GM15510 (cell line): ENCODE results near the gene FILIP1.

Source experiments
- POLR2A ChIP-seq: IDR thresholded peaks from 3 replicates; pipeline ENCODE4 v1.6.1; 2011; ENCODE audit warnings: borderline replicate concordance; ENCODE audit not compliant: insufficient read length; ENCODE audit errors: extremely low read depth

FILIP1 gene

DNA sequence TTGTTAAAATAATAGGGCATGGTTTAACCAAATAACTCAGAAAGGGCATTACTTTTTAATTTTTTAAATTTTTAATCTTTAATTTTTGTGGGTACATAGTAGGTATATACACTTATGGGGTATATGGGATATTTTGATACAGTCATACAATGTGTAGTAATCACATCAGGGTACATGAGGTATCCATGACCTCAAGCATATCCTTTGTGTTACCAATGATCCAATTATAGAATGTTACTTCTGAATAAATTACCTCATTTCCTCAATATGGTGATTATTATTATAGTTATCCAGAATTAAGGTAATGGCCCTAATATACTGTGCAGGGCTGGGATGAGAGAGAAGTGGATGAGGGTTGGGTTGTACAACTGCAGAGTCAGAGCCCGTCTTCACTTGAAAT is 163.9 kb downstream of the FILIP1 start:
- TF ChIP-seq POLR2A: no peak

- TF ChIP-seq POLR2A: no peak
Measured at GRCh38 chr6:75327807-75328206, 165.8 kb downstream of the FILIP1 start.

DNA sequence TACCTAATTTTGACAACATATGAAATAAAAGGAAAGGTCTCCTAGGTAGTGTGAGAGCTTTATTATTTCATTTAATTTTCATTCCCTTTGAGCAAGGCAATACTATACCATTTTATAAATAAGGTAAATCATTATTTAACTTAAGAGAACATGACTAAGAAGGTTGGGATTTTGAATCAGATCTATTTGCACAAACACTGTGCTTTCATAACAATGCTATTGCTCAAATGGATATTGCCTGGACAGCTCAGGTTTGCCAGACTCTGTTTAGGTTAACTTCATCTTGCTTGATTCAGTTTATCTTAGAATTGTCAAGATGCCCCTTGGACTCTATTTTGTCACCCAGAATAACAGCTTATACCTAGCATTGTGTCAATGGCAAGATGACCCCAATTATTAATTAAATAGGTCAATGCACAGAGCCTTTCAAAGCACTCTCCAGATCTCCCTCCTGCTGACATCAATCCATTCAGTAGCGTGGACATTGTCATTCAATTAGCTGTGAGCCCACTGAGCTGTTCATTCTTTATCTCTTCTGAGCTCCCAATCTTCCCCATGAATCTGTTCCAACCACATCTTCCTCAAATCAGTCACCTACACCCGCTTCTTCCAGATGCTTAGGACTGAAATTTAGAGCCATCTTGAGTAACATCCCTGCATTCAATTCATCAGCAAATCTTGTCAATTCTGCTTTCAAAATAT is 166.9 kb downstream of the FILIP1 start:
- no peak for TF ChIP-seq POLR2A

DNA sequence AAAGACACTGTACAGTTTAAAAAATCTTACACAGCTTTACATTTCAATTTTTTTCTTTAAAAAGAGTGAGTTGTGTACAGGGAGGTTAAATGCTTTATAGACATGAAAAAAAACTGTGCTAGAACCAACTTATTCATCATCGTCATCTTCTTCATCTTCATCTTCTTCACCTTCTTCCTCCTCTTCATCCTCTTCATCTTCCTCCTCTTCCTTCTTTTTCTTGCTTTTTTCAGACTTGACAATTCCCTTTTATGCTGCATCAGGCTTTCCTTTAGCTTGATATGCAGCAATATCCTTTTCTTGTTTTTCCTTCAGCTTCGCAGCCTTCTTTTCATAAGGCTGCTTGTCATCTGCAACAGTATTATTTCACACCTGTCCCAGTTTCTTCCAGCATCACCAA is 174.7 kb downstream of the FILIP1 start:
- TF ChIP-seq POLR2A: no peak

DNA sequence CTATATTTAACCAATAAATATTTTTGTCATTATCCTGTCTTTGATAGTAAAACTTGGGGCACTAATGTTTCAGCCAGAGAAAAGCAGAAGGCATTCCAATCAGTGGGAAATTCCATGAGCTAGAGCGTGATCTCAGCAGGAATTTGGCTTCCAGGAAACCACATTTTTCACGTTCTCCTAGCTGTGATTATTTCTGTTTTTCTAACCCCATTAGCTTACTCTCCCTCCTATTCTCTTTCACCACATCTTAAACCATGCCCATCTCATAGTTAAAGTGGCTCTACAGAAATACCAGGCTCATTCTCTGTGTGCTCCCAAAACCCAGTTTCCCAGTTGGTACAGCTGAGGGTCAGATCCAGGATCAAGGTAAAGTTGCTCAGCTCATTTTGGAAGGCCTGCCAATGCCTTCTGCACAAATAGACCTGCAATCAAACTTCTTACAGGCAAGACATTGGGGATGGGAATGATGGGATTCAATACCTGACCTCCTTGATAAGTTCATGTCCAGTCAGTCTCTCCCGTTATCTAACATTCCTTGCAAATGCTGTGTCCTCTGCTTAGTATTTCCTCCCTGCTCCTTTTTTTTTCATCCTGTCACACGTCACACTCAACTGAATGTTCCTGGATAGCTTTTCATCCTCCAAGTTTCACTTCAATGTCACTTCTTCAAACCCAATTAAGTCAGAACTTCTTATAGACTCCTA is 175.9 kb downstream of the FILIP1 start:
- TF ChIP-seq POLR2A: no peak

DNA sequence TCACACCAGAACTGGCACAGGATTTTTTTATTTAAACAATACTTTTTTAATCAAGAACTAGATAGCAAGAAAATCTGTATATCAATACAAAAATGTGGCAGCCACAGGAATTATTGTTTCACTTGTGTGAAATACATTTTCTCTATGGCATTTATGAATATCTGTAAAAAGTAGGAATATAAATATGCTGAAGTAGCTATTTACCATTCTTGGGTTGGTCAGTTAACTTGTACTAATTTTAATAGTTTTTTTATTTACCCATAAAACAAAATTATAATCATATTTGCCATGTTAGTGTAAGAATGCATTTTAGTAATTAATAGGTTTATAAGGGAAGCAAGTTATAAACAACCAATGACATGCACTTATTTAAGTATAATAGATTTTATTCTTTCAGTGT is 177.6 kb downstream of the FILIP1 start:
- no peak for TF ChIP-seq POLR2A

DNA sequence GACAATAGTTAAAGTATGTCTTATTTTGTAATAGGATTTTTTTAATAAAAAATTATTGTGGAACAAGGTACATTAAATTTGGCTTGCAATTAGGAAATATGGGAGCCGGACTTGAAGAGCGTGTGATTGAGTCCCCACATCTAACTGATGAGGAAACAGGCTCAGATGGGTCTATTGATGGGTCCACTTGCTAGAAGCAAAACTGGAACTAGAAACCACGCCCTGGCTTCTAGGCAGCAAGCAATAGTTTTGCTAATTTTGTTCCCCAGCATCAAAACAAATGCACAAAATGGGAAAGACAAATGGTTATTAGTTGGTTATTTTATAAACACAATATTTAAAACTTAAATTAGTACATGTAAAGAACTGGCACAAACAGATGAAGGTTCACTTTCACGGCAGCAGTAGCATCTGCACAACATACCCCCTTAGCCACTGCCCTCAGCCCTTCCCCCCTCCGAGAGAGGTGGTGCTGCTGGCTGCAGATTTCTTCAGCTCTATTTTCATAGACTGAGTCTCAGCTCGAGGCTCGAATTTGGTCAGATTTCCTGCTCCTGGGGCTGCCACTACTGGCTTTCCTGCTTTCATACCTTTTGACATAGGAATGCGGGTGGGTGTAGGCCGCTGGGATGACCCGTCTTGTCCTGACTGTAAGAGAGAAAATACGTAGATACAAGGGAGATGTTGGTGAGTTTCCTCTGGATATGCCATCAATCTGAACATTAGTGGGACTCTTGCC is 185.2 kb downstream of the FILIP1 start:
- no peak for TF ChIP-seq POLR2A

GRCh38 chr6:75307364-75308004 is 186.1 kb downstream of the FILIP1 start:
- TF ChIP-seq POLR2A: no peak

- no peak for TF ChIP-seq POLR2A
Measured at GRCh38 chr6:75306064-75306463, 187.5 kb downstream of the FILIP1 start.

GRCh38 chr6:75305573-75305972 is 188.0 kb downstream of the FILIP1 start:
- no peak for TF ChIP-seq POLR2A

GRCh38 chr6:75302280-75302679 is 191.3 kb downstream of the FILIP1 start:
- no peak for TF ChIP-seq POLR2A

DNA sequence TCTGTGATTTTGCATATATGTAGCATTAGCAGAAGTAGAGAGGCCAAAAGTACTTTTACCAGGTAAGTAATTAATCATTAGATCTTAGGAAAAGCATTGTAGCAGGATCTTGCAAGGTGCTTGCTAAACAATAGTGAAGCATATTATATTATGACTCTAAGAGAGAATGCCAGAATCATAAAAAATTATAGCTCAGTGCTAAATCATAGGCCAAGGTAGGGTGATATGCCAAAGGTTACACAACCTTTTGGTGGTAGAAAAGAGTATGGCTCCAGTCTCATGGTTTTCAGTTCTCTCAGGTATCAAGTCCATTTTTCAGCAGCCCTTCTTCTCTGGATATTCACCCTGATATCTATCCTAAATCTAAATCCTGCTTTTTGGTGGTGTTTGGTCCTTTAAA is 192.1 kb downstream of the FILIP1 start:
- no peak for TF ChIP-seq POLR2A

- TF ChIP-seq POLR2A: no peak
Measured at GRCh38 chr6:75301088-75301487, 192.5 kb downstream of the FILIP1 start.

- TF ChIP-seq POLR2A: no peak
Measured at GRCh38 chr6:75300531-75300855, 193.1 kb downstream of the FILIP1 start.
